ENCODE measurements around the gene HOGA1.
"Not testable (repeated sequence)": the region's sequence is repeated elsewhere in the genome, so short reads cannot be mapped to it uniquely, and the experiment has no call there.

Gene HOGA1

GRCh38 chr10:97612386-97612785, 28.2 kb downstream of the HOGA1 start:
- no peak for DNase-seq

- no peak for DNase-seq
These were observed 34.1 kb downstream of the HOGA1 start for GRCh38 chr10:97618285-97618684.

GRCh38 chr10:97618733-97619132, 34.5 kb downstream of the HOGA1 start:
- no peak for DNase-seq

- DNase-seq, result no peak
These were observed 39.1 kb downstream of the HOGA1 start for GRCh38 chr10:97623277-97623676.

GRCh38 chr10:97627731-97628130, 43.5 kb downstream of the HOGA1 start:
- DNase-seq, result no peak

- no peak for DNase-seq
These were observed 44.0 kb downstream of the HOGA1 start for GRCh38 chr10:97628228-97628627.

- no peak for DNase-seq
These were observed 45.1 kb downstream of the HOGA1 start for GRCh38 chr10:97629289-97629688.

GRCh38 chr10:97631098-97631497, 46.9 kb downstream of the HOGA1 start:
- no peak for DNase-seq

- peak; percentile 94 for DNase-seq
These were observed 49.0 kb downstream of the HOGA1 start, which contains the start of gene MORN4 for GRCh38 chr10:97632949-97633884. Gene MORN4, minus strand, starts transcription at chr10:97633500. Its CDS starts 13,847 bp downstream, at chr10:97619653.

- DNase-seq, result no peak
These were observed 49.7 kb downstream of the HOGA1 start for GRCh38 chr10:97633921-97634320.

GRCh38 chr10:97635577-97635976, 51.4 kb downstream of the HOGA1 start:
- DNase-seq, result no peak

- not testable (repeated sequence) for DNase-seq
These were observed 54.9 kb downstream of the HOGA1 start for GRCh38 chr10:97639090-97639489.

- peak; percentile 98 for DNase-seq
These were observed 56.1 kb downstream of the HOGA1 start, which contains the start of gene PI4K2A for GRCh38 chr10:97640174-97640867. Gene PI4K2A, plus strand, starts transcription at chr10:97640671. Its CDS starts 72 bp downstream, at chr10:97640743.

GRCh38 chr10:97640868-97641811, 57.0 kb downstream of the HOGA1 start:
- no peak for DNase-seq

- not testable (repeated sequence) for DNase-seq
These were observed 58.4 kb downstream of the HOGA1 start for GRCh38 chr10:97642471-97643159.

- no peak for DNase-seq
These were observed 59.3 kb downstream of the HOGA1 start for GRCh38 chr10:97643441-97643985.

- DNase-seq, result no peak
These were observed 60.7 kb downstream of the HOGA1 start for GRCh38 chr10:97644936-97645335.

GRCh38 chr10:97647556-97647955, 63.4 kb downstream of the HOGA1 start:
- DNase-seq, result no peak

GRCh38 chr10:97648562-97649404, 64.6 kb downstream of the HOGA1 start:
- DNase-seq, result no peak

- not testable (repeated sequence) for DNase-seq
These were observed 65.2 kb downstream of the HOGA1 start for GRCh38 chr10:97649405-97649750.

- no peak for DNase-seq
These were observed 66.5 kb downstream of the HOGA1 start for GRCh38 chr10:97650726-97651125.
